Upper lobe of right lung (tissue), 1 donor: Measurements from ENCODE around the gene TSEN54. TPM values are rescaled to one million over a fixed set of nuclear protein-coding genes. Genes with fewer than 3 reads are reported as not detected.

Experiments used
- ATAC-seq: fragments of 200-7000 bp; cut with Tn5 transposase; one replicate; pipeline ENCODE4 v1.9.1; 2020; ENCODE audit warnings: mild to moderate bottlenecking, moderate library complexity
- DNase-seq: peaks from one replicate; pipeline ENCODE4 v3.0.0-alpha.2; 2020
- H3K27ac ChIP-seq: fragments of 200-600 bp; one replicate; pipeline ENCODE4 v1.8.0; 2022
- H3K27me3 ChIP-seq: fragments of 200-600 bp; one replicate; pipeline ENCODE4 v1.8.0; 2022; ENCODE audit warnings: mild to moderate bottlenecking
- H3K36me3 ChIP-seq: fragments of 200-600 bp; one replicate; pipeline ENCODE4 v1.8.0; 2022
- H3K4me1 ChIP-seq: fragments of 200-600 bp; one replicate; pipeline ENCODE4 v1.8.0; 2022
- H3K4me3 ChIP-seq: fragments of 200-600 bp; one replicate; pipeline ENCODE4 v1.8.0; 2022; ENCODE audit warnings: mild to moderate bottlenecking
- H3K9me3 ChIP-seq: fragments of 200-600 bp; one replicate; pipeline ENCODE4 v1.8.0; 2022
- CTCF ChIP-seq: fragments of 200-600 bp; IDR thresholded peaks from one replicate; pipeline ENCODE4 v1.8.0; 2022; ENCODE audit warnings: antibody characterized with exemption
- intact Hi-C: fragments of 100-400 bp; cut with DNase I; formaldehyde crosslinking; loops from one replicate; pipeline ENCODE4 v1.11.0; 2022
- total RNA-seq: library from RNA; stranded (reverse); fragmentation: NEBNext Ultra II Directional; extraction: Animal tissue kit (Norgen Biotek cat#: 25700); gene quantifications from one replicate; pipeline ENCODE4 v1.2.1, GENCODE V29; 2021
- donor health status: DM: no; HTN: yes; CAD: no; lungs with severe emphysema.

The TSEN54 gene
- total RNA-seq, 1 donor from 2014 or later, result 21.6 TPM

GRCh38 chr17:75492555-75493168, 23.7 kb upstream of the TSEN54 start:
- H3K4me1 ChIP-seq, result peaks cover 18% of the 10 kb centered on the region
- ATAC-seq, result no peak
- H3K27me3 ChIP-seq, result no peaks in the 10 kb centered on the region
- intact Hi-C loops, result no loop called here
- no peak for DNase-seq
- peaks cover 53% of the 10 kb centered on the region for H3K36me3 ChIP-seq
- H3K9me3 ChIP-seq, result no peaks in the 10 kb centered on the region
- H3K4me3 ChIP-seq, result no peak overlapping the region
- H3K27ac ChIP-seq, result no peak overlapping the region
- TF ChIP-seq CTCF, result no peak

GRCh38 chr17:75493476-75494129, 22.7 kb upstream of the TSEN54 start:
- no peaks in the 10 kb centered on the region for H3K9me3 ChIP-seq
- intact Hi-C loops, result no loop called here
- ATAC-seq (no peak), DNase-seq (no peak)
- H3K27ac ChIP-seq, result no peak overlapping the region
- peaks cover 12% of the 10 kb centered on the region for H3K4me1 ChIP-seq
- H3K36me3 ChIP-seq, result peaks cover 53% of the 10 kb centered on the region
- no peak for TF ChIP-seq CTCF
- H3K27me3 ChIP-seq, result no peaks in the 10 kb centered on the region
- H3K4me3 ChIP-seq, result no peak overlapping the region

- ATAC-seq, result no peak
- TF ChIP-seq CTCF, result no peak
- H3K9me3 ChIP-seq, result no peaks in the 10 kb centered on the region
- no peak for DNase-seq
- H3K27me3 ChIP-seq, result no peaks in the 10 kb centered on the region
- H3K4me1 ChIP-seq, result peaks cover 12% of the 10 kb centered on the region
- no peak overlapping the region for H3K4me3 ChIP-seq
- no peak overlapping the region for H3K27ac ChIP-seq
- intact Hi-C loops, result no loop called here
- H3K36me3 ChIP-seq, result peaks cover 57% of the 10 kb centered on the region
Observed at GRCh38 chr17:75494326-75494877, 21.9 kb upstream of the TSEN54 start.

- Histone ChIP-seq H3K9me3 (no peaks in the 10 kb centered on the region), H3K4me3 (no peak overlapping the region), H3K4me1 (peaks cover under 1% of the 10 kb centered on the region), H3K27me3 (no peaks in the 10 kb centered on the region), H3K27ac (no peak overlapping the region), H3K36me3 (peaks cover 70% of the 10 kb centered on the region)
- TF ChIP-seq CTCF, result no peak
- no peak for ATAC-seq
- no peak for DNase-seq
- intact Hi-C loops, result no loop called here
Observed at GRCh38 chr17:75496005-75496404, 20.3 kb upstream of the TSEN54 start.

- Histone ChIP-seq H3K27ac (no peak overlapping the region), H3K4me1 (no peaks in the 10 kb centered on the region), H3K27me3 (no peaks in the 10 kb centered on the region), H3K9me3 (no peaks in the 10 kb centered on the region), H3K36me3 (peaks cover 48% of the 10 kb centered on the region), H3K4me3 (no peak overlapping the region)
- DNase-seq (no peak), ATAC-seq (no peak)
- intact Hi-C loops, result no loop called here
- no peak for TF ChIP-seq CTCF
Observed at GRCh38 chr17:75498039-75498725, 18.1 kb upstream of the TSEN54 start.
